CD4-positive, alpha-beta T cell treated with Interleukin-21 for 1 hour (primary cell): ENCODE measurements around the gene PARD6A.
A peak's percentile ranks its signal among the peaks of the same experiment; 100 is the strongest.
"Not testable (repeated sequence)": the region's sequence is repeated elsewhere in the genome, so short reads cannot be mapped to it uniquely, and the experiment has no call there.

ENCODE experiments used
- DNase-seq: peaks from one replicate; pipeline ENCODE4 v3.0.0-alpha.2; 2020

The PARD6A gene

GRCh38 chr16:67667817-67668494, 7.2 kb downstream of the PARD6A start:
- peak; percentile 88 for DNase-seq

GRCh38 chr16:67668495-67669157, 7.9 kb downstream of the PARD6A start:
- DNase-seq, result peak; percentile 32

- DNase-seq, result no peak
Measured at GRCh38 chr16:67669499-67670101, 8.8 kb downstream of the PARD6A start.

- no peak for DNase-seq
Measured at GRCh38 chr16:67672306-67672705, 11.5 kb downstream of the PARD6A start.

- DNase-seq, result peak; percentile 61
Measured at GRCh38 chr16:67672739-67673662, 12.2 kb downstream of the PARD6A start.

- no peak for DNase-seq
Measured at GRCh38 chr16:67673712-67674580, 13.2 kb downstream of the PARD6A start.

GRCh38 chr16:67674851-67675578, 14.3 kb downstream of the PARD6A start:
- no peak for DNase-seq

GRCh38 chr16:67675579-67675935, 14.8 kb downstream of the PARD6A start:
- DNase-seq, result no peak

- DNase-seq, result no peak
Measured at GRCh38 chr16:67675999-67676398, 15.2 kb downstream of the PARD6A start.

GRCh38 chr16:67676516-67676915, 15.8 kb downstream of the PARD6A start:
- no peak for DNase-seq

GRCh38 chr16:67676939-67677338, 16.2 kb downstream of the PARD6A start:
- DNase-seq, result no peak

- no peak for DNase-seq
Measured at GRCh38 chr16:67677712-67678111, 17.0 kb downstream of the PARD6A start.

- DNase-seq, result no peak
Measured at GRCh38 chr16:67678354-67679023, 17.7 kb downstream of the PARD6A start.

GRCh38 chr16:67679935-67680897, 19.5 kb downstream of the PARD6A start:
- no peak for DNase-seq

GRCh38 chr16:67683767-67684166, 23.0 kb downstream of the PARD6A start:
- DNase-seq, result no peak

GRCh38 chr16:67685388-67686112, 24.8 kb downstream of the PARD6A start:
- DNase-seq, result no peak

GRCh38 chr16:67693517-67694285, 32.9 kb downstream of the PARD6A start:
- DNase-seq, result not testable (repeated sequence)

- no peak for DNase-seq
Measured at GRCh38 chr16:67694611-67695010, 33.9 kb downstream of the PARD6A start.
